Measurements from ENCODE around the gene TPM1.

Gene TPM1

GRCh38 chr15:62999178-62999577 lies 43.4 kb upstream of the TPM1 start:
- DNase-seq (ENCODE audit: insufficient read length, low spot score) (no peak), FAIRE-seq (no peak)
- TF ChIP-seq CTCF (IDR thresholded peaks at IDR 0.05; ENCODE audit: insufficient read depth, missing control alignments): no peak

DNA sequence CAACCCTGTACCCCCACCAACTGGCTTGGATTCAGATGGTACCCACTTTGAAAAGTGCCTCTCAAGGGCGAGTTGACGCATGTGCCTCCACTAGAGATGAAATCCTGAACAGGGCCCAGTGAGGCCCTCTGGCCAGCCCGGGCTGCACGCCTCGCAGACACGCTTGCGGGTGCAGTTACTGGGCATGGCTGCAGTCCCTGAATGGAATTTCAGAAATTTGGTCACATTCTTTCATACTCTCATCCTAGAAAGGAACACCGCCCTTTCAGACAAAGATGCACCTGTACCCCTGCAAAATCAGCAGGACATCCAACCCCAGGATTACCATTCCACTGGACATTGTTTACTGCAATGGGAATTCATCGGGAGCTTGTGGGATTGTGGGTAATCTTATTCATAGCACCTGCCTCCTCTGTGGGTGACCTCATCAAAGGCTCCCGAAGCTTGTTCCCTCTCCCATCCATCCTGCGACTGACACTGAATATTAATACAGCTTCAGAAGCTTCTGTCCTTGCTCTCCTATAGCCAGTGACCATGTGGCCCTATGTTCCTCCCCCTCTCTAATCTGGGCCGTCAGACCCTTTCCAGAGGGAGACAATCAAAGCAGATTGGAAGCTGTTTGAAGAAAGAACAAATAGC lies 42.5 kb upstream of the TPM1 start:
- no peak for FAIRE-seq
- TF ChIP-seq CTCF (IDR thresholded peaks at IDR 0.05; ENCODE audit: insufficient read depth, missing control alignments): no peak
- no peak for DNase-seq (ENCODE audit: insufficient read length, low spot score)

DNA sequence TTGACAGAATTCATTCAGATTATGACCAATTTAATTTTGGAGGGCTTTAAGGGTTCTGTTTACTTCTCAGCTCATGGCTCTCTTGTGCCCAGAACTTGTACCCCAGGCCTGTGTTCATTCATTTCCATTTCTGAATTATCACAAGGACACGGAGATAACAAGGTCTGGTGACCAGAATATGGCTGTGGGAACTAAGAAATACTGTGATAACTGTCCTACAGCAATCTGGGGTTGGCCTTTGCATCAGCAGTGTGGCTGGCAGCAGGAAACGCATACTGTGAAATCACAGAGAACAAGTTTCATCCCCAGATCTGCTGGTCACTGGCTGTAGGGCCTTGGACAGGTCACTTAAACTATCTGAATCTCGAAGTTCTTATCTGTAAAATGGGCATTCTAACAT lies 41.8 kb upstream of the TPM1 start:
- no peak for TF ChIP-seq CTCF (IDR thresholded peaks at IDR 0.05; ENCODE audit: insufficient read depth, missing control alignments)
- FAIRE-seq: no peak
- DNase-seq (ENCODE audit: insufficient read length, low spot score): no peak

DNA sequence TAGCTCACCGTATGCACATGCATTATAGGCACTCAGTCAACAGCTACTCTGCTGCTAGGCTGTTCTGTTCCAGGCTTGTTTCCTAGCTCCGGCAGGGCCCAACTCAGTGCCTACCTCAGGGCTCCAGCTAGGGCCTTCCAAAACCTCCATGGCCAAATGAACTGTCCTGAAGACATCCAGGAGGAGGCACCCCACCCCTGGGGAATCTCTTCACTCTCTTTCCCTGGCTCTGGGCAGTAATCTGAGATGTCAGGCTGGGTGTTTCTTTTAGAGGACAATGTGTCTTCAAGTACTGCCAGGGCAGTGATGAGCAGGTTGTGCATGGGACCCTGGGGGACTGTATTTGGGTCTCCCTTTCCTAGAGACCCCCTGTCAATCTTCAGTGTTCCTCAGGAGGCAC lies 38.3 kb upstream of the TPM1 start:
- DNase-seq (ENCODE audit: insufficient read length, low spot score) (no peak), FAIRE-seq (no peak)

DNA sequence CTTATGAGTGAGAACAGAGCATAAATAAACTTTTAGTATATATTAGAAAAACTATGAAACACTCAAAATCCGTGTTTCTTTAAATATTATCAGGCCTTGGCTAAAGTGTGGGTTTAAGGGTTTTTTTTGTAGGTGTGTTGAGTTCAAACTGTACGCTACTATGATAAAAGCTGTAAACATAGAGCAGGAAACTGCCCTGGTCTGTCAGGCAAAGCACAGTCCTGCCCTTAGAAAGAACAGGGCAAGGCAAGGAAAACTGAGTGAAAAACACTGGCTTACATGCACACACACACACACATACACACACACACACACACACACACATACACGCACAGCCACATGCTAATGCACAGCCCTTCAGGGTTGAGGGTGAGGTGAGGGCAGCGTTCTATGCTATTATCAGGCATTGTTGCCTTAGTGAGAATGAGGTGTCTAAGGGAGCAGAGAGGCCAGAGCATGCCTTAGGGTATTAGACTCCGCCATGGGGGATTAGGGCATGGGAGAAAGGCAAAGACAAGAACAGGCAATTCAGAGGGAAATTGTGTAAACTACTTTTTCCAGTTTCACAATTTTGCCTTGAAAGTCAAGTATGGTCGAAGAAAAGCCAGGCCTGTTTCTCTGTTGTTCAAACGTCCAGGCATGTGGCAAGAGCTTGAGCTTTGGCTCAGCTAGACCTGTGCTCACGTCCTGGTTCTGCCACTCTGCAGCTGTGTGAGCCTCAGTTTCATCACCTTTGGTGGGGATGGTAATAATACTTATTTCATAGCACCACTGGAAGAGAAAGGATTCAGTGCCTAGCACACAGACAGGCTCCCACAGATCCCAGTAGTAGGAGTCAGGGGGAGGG lies 36.3 kb upstream of the TPM1 start:
- FAIRE-seq (no peak), DNase-seq (ENCODE audit: insufficient read length, low spot score) (no peak)
- TF ChIP-seq CTCF (IDR thresholded peaks at IDR 0.05; ENCODE audit: insufficient read depth, missing control alignments): no peak

More for the DNA sequence above, 38.3 kb upstream of the TPM1 start:
- TF ChIP-seq CTCF (IDR thresholded peaks at IDR 0.05; ENCODE audit: insufficient read depth, missing control alignments): no peak

DNA sequence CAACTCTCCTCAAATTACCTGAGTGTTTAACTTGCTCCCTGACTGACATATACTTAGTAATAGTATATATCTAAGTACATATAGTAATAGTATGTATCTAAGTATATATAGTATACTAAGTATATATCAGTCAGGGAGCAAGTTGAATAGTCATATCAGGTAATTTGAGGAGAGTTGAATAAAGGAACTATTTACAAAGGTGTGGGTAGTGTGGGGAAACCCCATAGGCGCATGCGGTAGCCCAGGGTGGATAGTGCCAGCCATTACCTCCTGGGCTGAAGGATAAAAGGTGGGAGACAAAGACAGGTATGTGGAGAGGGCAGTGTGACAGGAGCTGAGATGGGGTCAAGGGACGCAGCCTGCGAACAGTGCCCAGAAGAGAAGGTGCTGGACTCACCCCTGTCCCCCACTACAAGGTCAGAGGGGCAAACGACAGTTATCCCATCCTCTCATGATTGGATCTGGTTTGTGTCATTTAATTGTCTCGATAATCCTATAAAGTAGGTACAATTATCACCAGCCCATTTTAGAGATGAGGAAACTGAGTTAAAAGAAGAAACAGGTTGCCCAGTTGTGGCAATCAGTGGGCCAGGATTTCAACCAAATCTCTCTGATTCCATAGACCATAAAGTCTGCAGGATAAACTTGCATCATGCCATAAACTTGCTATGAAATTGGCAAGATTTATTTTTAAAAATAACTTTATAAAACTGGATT lies 34.1 kb upstream of the TPM1 start:
- FAIRE-seq (no peak), DNase-seq (ENCODE audit: insufficient read length, low spot score) (no peak)
- TF ChIP-seq CTCF (IDR thresholded peaks at IDR 0.05; ENCODE audit: insufficient read depth, missing control alignments): no peak
